Measurements from ENCODE around the gene ZCCHC10.
"Not testable (repeated sequence)": the region's sequence is repeated elsewhere in the genome, so short reads cannot be mapped to it uniquely, and the experiment has no call there.

The ZCCHC10 gene

GRCh38 chr5:132979367-132979940 is 46.9 kb downstream of the ZCCHC10 start:
- DNase-seq (ENCODE audit: low read depth in 4 of 4, low spot score in 1 of 4): no peak

GRCh38 chr5:132976852-132977251 is 49.5 kb downstream of the ZCCHC10 start:
- DNase-seq (ENCODE audit: low read depth in 4 of 4, low spot score in 1 of 4): no peak

- DNase-seq (ENCODE audit: low read depth in 4 of 4, low spot score in 1 of 4): not testable (repeated sequence)
These were observed 53.9 kb downstream of the ZCCHC10 start for GRCh38 chr5:132972436-132972828.

GRCh38 chr5:132971483-132972435 is 54.6 kb downstream of the ZCCHC10 start:
- no peak for DNase-seq (ENCODE audit: low read depth in 4 of 4, low spot score in 1 of 4)

- DNase-seq (ENCODE audit: low read depth in 4 of 4, low spot score in 1 of 4): no peak
These were observed 61.2 kb downstream of the ZCCHC10 start for GRCh38 chr5:132965120-132965519.

- peak; percentile 59 to 83 (median 66) for DNase-seq (ENCODE audit: low read depth in 4 of 4, low spot score in 1 of 4)
These were observed 62.9 kb downstream of the ZCCHC10 start, which contains the start of gene AFF4 for GRCh38 chr5:132963171-132964104. TSS of gene AFF4 (minus strand) at chr5:132963634. CDS start at chr5:132937189, 26,445 bp downstream.

- peak in 1 of 4 experiments; percentile 4 for DNase-seq (ENCODE audit: low read depth in 4 of 4, low spot score in 1 of 4)
These were observed 63.8 kb downstream of the ZCCHC10 start for GRCh38 chr5:132962429-132963021.

- DNase-seq (ENCODE audit: low read depth in 4 of 4, low spot score in 1 of 4): no peak
These were observed 64.5 kb downstream of the ZCCHC10 start for GRCh38 chr5:132961887-132962286.

- DNase-seq (ENCODE audit: low read depth in 4 of 4, low spot score in 1 of 4): not testable (repeated sequence)
These were observed 65.1 kb downstream of the ZCCHC10 start for GRCh38 chr5:132961123-132961815.

- DNase-seq (ENCODE audit: low read depth in 4 of 4, low spot score in 1 of 4): not testable (repeated sequence)
These were observed 70.1 kb downstream of the ZCCHC10 start for GRCh38 chr5:132956166-132956799.

GRCh38 chr5:132953710-132954109 is 72.6 kb downstream of the ZCCHC10 start:
- no peak for DNase-seq (ENCODE audit: low read depth in 4 of 4, low spot score in 1 of 4)

- DNase-seq (ENCODE audit: low read depth in 4 of 4, low spot score in 1 of 4): no peak
These were observed 73.5 kb downstream of the ZCCHC10 start for GRCh38 chr5:132952829-132953228.

GRCh38 chr5:132951897-132952296 is 74.5 kb downstream of the ZCCHC10 start:
- DNase-seq (ENCODE audit: low read depth in 4 of 4, low spot score in 1 of 4): no peak

- DNase-seq (ENCODE audit: low read depth in 4 of 4, low spot score in 1 of 4): no peak
These were observed 77.2 kb downstream of the ZCCHC10 start for GRCh38 chr5:132949136-132949535.

- DNase-seq (ENCODE audit: low read depth in 4 of 4, low spot score in 1 of 4): no peak
These were observed 78.7 kb downstream of the ZCCHC10 start for GRCh38 chr5:132947671-132948070.

Data from stimulated activated CD4-positive, alpha-beta T cell treated with anti-CD3 and anti-CD28 coated beads, Interleukin-1b, Interleukin-23, amount 100 ng/mL, for 24 hours (primary cell).